Measurements from ENCODE around the gene PLEKHA6.

- TF ChIP-seq POLR2AphosphoS5 (IDR thresholded peaks at IDR 0.05; ENCODE audit: low read depth), result no peak
- TF ChIP-seq CTCF (IDR thresholded peaks at IDR 0.05; ENCODE audit: insufficient read depth, low read length), result no peak
- TF ChIP-seq GABPA (IDR thresholded peaks at IDR 0.05; ENCODE audit: low read depth), result no peak
Measured at GRCh38 chr1:204307334-204307883, 52.3 kb downstream of the PLEKHA6 start.
